ENCODE results near the gene AXIN1. TPM values are rescaled to one million over a fixed set of nuclear protein-coding genes. Genes with fewer than 3 reads are reported as not detected.

AXIN1 gene
- total RNA-seq, 4 donors from 2014 or later = 34.3 to 38.4 (median 37.2) TPM

DNA sequence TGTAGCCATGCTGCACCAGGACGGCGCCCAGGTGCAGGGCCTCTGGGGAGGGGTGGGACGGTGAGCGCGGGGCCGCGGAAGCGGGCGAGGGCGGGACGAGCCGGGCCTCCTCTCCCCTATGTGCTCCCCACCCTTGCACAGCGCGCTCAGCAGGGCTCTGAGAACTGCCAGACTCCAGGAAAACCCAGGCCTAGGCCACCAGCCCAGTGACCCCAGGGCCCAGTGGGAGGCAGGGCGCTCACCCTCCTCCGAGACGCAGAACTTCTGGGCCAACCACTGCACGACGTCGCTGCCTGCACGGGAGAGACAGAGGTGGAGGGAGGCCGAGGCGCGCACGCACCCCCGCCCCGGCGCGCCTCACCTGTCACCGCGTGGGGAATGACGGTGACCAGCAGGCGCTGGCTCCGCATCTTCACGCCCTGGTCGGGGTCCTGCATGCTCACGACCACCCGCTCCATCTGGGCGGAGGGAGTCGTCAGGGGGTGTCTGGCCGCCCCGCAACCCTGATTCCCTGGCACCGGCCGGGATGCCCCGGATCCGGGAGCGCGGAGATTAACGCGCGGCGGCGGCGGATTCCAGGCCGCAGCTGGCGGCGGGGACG lies 77.4 kb downstream of the AXIN1 start:
- TF ChIP-seq EP300 (IDR thresholded peaks at IDR 0.05) = no peak
- TF ChIP-seq POLR2AphosphoS5 (IDR thresholded peaks at IDR 0.05) = no peak
- TF ChIP-seq, protein P1, sequence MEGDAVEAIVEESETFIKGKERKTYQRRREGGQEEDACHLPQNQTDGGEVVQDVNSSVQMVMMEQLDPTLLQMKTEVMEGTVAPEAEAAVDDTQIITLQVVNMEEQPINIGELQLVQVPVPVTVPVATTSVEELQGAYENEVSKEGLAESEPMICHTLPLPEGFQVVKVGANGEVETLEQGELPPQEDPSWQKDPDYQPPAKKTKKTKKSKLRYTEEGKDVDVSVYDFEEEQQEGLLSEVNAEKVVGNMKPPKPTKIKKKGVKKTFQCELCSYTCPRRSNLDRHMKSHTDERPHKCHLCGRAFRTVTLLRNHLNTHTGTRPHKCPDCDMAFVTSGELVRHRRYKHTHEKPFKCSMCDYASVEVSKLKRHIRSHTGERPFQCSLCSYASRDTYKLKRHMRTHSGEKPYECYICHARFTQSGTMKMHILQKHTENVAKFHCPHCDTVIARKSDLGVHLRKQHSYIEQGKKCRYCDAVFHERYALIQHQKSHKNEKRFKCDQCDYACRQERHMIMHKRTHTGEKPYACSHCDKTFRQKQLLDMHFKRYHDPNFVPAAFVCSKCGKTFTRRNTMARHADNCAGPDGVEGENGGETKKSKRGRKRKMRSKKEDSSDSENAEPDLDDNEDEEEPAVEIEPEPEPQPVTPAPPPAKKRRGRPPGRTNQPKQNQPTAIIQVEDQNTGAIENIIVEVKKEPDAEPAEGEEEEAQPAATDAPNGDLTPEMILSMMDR (IDR thresholded peaks at IDR 0.05) = no peak
- TF ChIP-seq POLR2A (IDR thresholded peaks at IDR 0.05) = no peak
- Histone ChIP-seq H3K27ac (no peak overlapping the region), H3K27me3 (peaks cover 37% of the 10 kb centered on the region), H3K4me1 (peaks cover 27% of the 10 kb centered on the region), H3K9me3 (no peaks in the 10 kb centered on the region), H3K36me3 (no peaks in the 10 kb centered on the region), H3K4me3 (peak overlapping the region; percentile 50)
- DNase-seq (ENCODE audit: low spot score in 2 of 2) = no peak
- WGBS = no CpG with 5 or more reads among the region's 58 CpGs

GRCh38 chr16:273547-274421 lies 78.7 kb downstream of the AXIN1 start:
- Histone ChIP-seq H3K27ac (no peak overlapping the region), H3K4me1 (peaks cover 18% of the 10 kb centered on the region), H3K9me3 (no peaks in the 10 kb centered on the region), H3K4me3 (no peak overlapping the region), H3K27me3 (peaks cover 29% of the 10 kb centered on the region), H3K36me3 (no peaks in the 10 kb centered on the region)
- WGBS = 86% methylated on average over 8 of the region's 30 CpGs
- no peak for TF ChIP-seq POLR2AphosphoS5 (IDR thresholded peaks at IDR 0.05)
- DNase-seq (ENCODE audit: low spot score in 2 of 2) = no peak

DNA sequence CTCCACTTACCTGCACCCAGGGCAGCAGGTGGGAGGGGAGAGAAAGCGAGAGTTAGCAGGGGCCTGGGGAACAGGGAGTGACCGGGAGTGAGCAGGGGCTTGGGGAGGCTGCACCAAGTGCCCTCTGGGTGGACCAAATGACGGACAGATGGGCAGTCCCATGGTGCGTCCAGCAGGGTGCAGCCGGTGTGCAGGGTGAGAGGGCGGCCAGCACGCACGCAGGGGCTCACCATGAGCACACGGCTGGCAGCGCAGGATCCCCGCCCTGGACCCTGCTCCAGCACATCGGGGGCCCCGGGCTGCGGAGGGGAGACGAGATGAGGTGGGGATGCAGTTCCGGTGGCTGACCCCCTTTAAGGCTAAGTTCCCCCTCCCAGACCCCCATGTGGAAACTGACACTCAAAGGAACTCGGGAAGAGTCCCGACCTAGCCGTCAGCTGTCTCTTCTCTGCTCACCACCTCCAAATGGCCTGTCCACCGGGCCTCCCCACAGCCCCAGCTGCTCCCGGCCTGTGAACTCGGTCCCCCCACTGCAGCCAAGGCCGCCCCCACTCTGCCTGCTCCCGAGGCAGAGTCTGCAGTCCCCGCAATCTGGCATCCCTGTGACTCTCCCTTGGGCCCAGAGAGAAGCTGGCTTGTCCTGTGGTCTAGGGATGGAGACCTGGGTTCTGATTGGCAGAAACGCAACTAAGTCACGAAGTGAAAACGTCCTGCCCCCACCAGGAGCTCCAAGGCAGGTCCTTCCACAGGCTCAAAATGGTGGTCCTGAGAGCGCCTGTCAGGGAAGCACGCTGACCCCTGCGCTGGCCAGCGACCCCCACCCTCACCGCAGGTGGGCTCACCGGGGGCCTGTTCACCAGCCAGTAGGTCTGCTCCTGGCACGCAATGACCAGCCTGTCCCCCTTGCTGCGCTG lies 79.6 kb downstream of the AXIN1 start:
- WGBS = 80% methylated on average over 5 of the region's 36 CpGs
- Histone ChIP-seq H3K27me3 (peaks cover 29% of the 10 kb centered on the region), H3K9me3 (no peaks in the 10 kb centered on the region), H3K36me3 (no peaks in the 10 kb centered on the region), H3K4me3 (no peak overlapping the region), H3K4me1 (peaks cover 26% of the 10 kb centered on the region), H3K27ac (no peak overlapping the region)
- no peak for DNase-seq (ENCODE audit: low spot score in 2 of 2)
- TF ChIP-seq, protein P1 (IDR thresholded peaks at IDR 0.05) = no peak
- no peak for TF ChIP-seq POLR2A (IDR thresholded peaks at IDR 0.05)
- TF ChIP-seq POLR2AphosphoS5 (IDR thresholded peaks at IDR 0.05) = no peak
- TF ChIP-seq EP300 (IDR thresholded peaks at IDR 0.05) = no peak

- no peak overlapping the region for H3K27ac ChIP-seq
- WGBS = 93% methylated on average over 16 of the region's 34 CpGs
- no peak overlapping the region for H3K4me3 ChIP-seq
- H3K4me1 ChIP-seq = peaks cover 24% of the 10 kb centered on the region
- no peaks in the 10 kb centered on the region for H3K36me3 ChIP-seq
- peaks cover 19% of the 10 kb centered on the region for H3K27me3 ChIP-seq
- TF ChIP-seq POLR2A (IDR thresholded peaks at IDR 0.05) = no peak
- TF ChIP-seq EP300 (IDR thresholded peaks at IDR 0.05) = no peak
- TF ChIP-seq, protein P1 (IDR thresholded peaks at IDR 0.05) = no peak
- no peak for TF ChIP-seq POLR2AphosphoS5 (IDR thresholded peaks at IDR 0.05)
- DNase-seq (ENCODE audit: low spot score in 2 of 2) = no peak
- no peaks in the 10 kb centered on the region for H3K9me3 ChIP-seq
Observed at GRCh38 chr16:270381-271255, 81.9 kb downstream of the AXIN1 start.
